Measurements from ENCODE around the gene UPF2. TPM values are rescaled to one million over a fixed set of nuclear protein-coding genes. Genes with fewer than 3 reads are reported as not detected.

UPF2 gene
- total and polyA plus RNA-seq, 12 donors: 5.1 to 24.3 (median 12.1) TPM

GRCh38 chr10:11884706-11885423 is 157.7 kb downstream of the UPF2 start:
- no peak overlapping the region for H3K4me3 ChIP-seq
- 82 to 100% (median 84%) methylated on average over 4 to 7 of the region's 7 CpGs for WGBS, 4 donors
- no peaks in the 10 kb centered on the region for H3K27me3 ChIP-seq
- DNase-seq: no peak
- H3K4me1 ChIP-seq (replicated peaks in 1 of 2): no peaks in the 10 kb centered on the region
- no peaks in the 10 kb centered on the region for H3K9me3 ChIP-seq (replicated peaks in 1 of 3)
- no peak for TF ChIP-seq POLR2A (IDR thresholded peaks at IDR 0.05)
- no peak for TF ChIP-seq CTCF (IDR thresholded peaks at IDR 0.05)
- no peak overlapping the region for H3K27ac ChIP-seq
- intact Hi-C loops (cut with DNase I): no loop called here
- H3K36me3 ChIP-seq (replicated peaks in 1 of 2): no peaks in the 10 kb centered on the region

- TF ChIP-seq CTCF (IDR thresholded peaks at IDR 0.05) (no peak), POLR2A (IDR thresholded peaks at IDR 0.05) (no peak)
- no peaks in the 10 kb centered on the region for H3K36me3 ChIP-seq (replicated peaks in 1 of 2)
- WGBS, 4 donors: 87 to 93% (median 90%) methylated on average over 14 of the region's 14 CpGs
- H3K4me3 ChIP-seq: no peak overlapping the region
- H3K9me3 ChIP-seq (replicated peaks in 1 of 3): no peaks in the 10 kb centered on the region
- DNase-seq: no peak
- H3K4me1 ChIP-seq (replicated peaks in 1 of 2): no peaks in the 10 kb centered on the region
- H3K27me3 ChIP-seq: no peaks in the 10 kb centered on the region
- no peak overlapping the region for H3K27ac ChIP-seq
- intact Hi-C loops (cut with DNase I): no loop called here
These were observed 159.8 kb downstream of the UPF2 start for GRCh38 chr10:11882646-11883375.

GRCh38 chr10:11881477-11882417 is 160.9 kb downstream of the UPF2 start:
- TF ChIP-seq POLR2A (IDR thresholded peaks at IDR 0.05) (no peak), CTCF (IDR thresholded peaks at IDR 0.05) (no peak)
- Histone ChIP-seq H3K4me1 (replicated peaks in 1 of 2) (no peaks in the 10 kb centered on the region), H3K4me3 (no peak overlapping the region), H3K27ac (no peak overlapping the region), H3K9me3 (replicated peaks in 1 of 3) (no peaks in the 10 kb centered on the region), H3K27me3 (no peaks in the 10 kb centered on the region), H3K36me3 (replicated peaks in 1 of 2) (no peaks in the 10 kb centered on the region)
- WGBS, 4 donors: 66 to 83% (median 71%) methylated on average over 16 to 21 of the region's 21 CpGs
- DNase-seq: peak in 1 of 7 donors; percentile 6
- intact Hi-C loops (cut with DNase I): no loop called here

- Histone ChIP-seq H3K27ac (no peak overlapping the region), H3K36me3 (replicated peaks in 1 of 2) (no peaks in the 10 kb centered on the region), H3K9me3 (replicated peaks in 1 of 3) (no peaks in the 10 kb centered on the region), H3K4me1 (replicated peaks in 1 of 2) (peaks cover 0 to 1% of the 10 kb centered on the region in 2 donors), H3K4me3 (no peak overlapping the region), H3K27me3 (no peaks in the 10 kb centered on the region)
- WGBS, 4 donors: 74 to 90% (median 86%) methylated on average over 7 to 11 of the region's 11 CpGs
- no peak for DNase-seq
- intact Hi-C loops (cut with DNase I): no loop called here
- TF ChIP-seq CTCF (IDR thresholded peaks at IDR 0.05): no peak
- TF ChIP-seq POLR2A (IDR thresholded peaks at IDR 0.05): no peak
These were observed 161.6 kb downstream of the UPF2 start for GRCh38 chr10:11881030-11881476.

Data from adrenal gland (tissue), 12 donors.